HL-60 (cell line): Measurements from ENCODE around the gene MACROD1.

Experiments
- SPI1 ChIP-seq: IDR thresholded peaks from 2 replicates; pipeline ENCODE4 v1.6.1; 2012; ENCODE audit warnings: low read depth, mild to moderate bottlenecking, borderline replicate concordance
- TF ChIP-seq, protein P1 (sequence below): IDR thresholded peaks from 2 replicates; pipeline ENCODE4 v1.6.1; 2012; ENCODE audit warnings: low read depth; ENCODE audit not compliant: insufficient replicate concordance
- TF ChIP-seq, protein P2 (sequence below): IDR thresholded peaks from one replicate; pipeline ENCODE4 v1.5.1; 2011; ENCODE audit warnings: low read length, control low read depth, inconsistent platforms; ENCODE audit not compliant: insufficient read depth

DNA sequence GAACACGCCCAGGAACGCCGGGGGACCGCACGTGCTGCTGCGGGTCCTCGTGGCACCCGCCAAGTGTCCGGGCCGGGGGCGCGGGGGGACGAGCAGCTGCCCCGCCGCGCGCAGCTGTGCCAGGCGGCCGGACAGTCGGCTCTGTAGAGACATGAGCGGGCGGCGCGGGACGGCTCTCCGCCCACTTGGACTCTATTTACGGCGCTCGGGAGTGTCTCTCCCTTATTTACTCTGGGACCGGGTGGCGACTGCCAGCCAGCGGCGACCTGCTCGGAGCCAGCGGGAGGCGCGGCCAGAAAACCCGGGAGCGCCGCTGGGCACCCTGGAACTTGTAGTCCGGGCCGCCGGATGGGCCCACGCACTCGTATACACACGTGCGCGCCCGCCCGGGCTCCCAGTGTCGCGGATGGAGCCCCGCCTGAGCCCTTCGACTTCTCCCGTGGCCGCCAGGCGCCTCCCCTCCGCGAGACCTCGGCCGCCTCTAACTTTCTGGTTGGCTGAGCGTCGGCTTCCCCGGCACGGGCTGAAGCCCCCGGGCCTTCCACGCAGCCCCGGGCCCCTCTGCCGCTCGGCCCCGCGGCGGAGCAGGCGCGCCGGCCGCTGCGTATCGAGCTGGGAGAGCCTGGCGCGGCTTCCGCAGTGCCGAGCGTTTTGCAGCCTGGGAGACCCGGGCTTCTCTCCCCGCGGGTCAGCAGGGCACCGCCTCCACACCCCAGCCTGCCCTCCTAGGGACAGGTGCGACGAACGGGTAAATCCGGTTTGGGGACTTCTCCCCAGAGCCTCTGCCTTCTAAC is at the start of gene MACROD1:
- TF ChIP-seq, protein P1, sequence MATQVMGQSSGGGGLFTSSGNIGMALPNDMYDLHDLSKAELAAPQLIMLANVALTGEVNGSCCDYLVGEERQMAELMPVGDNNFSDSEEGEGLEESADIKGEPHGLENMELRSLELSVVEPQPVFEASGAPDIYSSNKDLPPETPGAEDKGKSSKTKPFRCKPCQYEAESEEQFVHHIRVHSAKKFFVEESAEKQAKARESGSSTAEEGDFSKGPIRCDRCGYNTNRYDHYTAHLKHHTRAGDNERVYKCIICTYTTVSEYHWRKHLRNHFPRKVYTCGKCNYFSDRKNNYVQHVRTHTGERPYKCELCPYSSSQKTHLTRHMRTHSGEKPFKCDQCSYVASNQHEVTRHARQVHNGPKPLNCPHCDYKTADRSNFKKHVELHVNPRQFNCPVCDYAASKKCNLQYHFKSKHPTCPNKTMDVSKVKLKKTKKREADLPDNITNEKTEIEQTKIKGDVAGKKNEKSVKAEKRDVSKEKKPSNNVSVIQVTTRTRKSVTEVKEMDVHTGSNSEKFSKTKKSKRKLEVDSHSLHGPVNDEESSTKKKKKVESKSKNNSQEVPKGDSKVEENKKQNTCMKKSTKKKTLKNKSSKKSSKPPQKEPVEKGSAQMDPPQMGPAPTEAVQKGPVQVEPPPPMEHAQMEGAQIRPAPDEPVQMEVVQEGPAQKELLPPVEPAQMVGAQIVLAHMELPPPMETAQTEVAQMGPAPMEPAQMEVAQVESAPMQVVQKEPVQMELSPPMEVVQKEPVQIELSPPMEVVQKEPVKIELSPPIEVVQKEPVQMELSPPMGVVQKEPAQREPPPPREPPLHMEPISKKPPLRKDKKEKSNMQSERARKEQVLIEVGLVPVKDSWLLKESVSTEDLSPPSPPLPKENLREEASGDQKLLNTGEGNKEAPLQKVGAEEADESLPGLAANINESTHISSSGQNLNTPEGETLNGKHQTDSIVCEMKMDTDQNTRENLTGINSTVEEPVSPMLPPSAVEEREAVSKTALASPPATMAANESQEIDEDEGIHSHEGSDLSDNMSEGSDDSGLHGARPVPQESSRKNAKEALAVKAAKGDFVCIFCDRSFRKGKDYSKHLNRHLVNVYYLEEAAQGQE = peak; percentile 9
- TF ChIP-seq, protein P2, sequence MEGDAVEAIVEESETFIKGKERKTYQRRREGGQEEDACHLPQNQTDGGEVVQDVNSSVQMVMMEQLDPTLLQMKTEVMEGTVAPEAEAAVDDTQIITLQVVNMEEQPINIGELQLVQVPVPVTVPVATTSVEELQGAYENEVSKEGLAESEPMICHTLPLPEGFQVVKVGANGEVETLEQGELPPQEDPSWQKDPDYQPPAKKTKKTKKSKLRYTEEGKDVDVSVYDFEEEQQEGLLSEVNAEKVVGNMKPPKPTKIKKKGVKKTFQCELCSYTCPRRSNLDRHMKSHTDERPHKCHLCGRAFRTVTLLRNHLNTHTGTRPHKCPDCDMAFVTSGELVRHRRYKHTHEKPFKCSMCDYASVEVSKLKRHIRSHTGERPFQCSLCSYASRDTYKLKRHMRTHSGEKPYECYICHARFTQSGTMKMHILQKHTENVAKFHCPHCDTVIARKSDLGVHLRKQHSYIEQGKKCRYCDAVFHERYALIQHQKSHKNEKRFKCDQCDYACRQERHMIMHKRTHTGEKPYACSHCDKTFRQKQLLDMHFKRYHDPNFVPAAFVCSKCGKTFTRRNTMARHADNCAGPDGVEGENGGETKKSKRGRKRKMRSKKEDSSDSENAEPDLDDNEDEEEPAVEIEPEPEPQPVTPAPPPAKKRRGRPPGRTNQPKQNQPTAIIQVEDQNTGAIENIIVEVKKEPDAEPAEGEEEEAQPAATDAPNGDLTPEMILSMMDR = no peak
- no peak for TF ChIP-seq SPI1
